B cell (primary cell): ENCODE measurements around the gene OR51B6.

ENCODE experiments used
- CTCF ChIP-seq: fragments of 200-600 bp; IDR thresholded peaks from one replicate; pipeline ENCODE4 v1.8.0; 2022; ENCODE audit warnings: antibody characterized with exemption, mild to moderate bottlenecking
- EZH2 ChIP-seq: IDR thresholded peaks from 2 replicates; pipeline ENCODE4 v1.6.1; 2012; ENCODE audit warnings: borderline replicate concordance, low read depth, mild to moderate bottlenecking, moderate library complexity, low read length; ENCODE audit not compliant: insufficient read depth, poor library complexity, severe bottlenecking

GRCh38 chr11:5317292-5317691 is 34.0 kb upstream of the OR51B6 start:
- TF ChIP-seq CTCF = no peak
- no peak for TF ChIP-seq EZH2
